Measurements from ENCODE around the gene LTBP1.

DNA sequence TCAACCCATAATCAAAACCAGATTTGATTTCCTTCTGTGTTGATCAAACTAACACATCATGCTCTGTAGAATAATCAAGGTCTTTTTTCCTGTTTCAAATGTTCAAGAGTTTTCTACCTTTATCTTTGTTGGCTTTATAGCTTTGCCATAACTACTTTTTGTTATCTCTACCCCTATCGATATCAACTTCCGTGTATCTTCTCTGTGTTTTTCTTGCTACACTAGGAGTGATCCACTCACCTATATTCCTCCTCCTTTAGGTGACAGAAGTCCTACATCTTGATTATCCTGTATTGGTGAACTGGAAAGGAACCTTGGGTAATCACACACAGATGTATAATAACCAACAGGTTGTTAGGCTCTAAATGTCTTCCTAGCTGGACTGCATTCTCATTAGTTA is 85.5 kb downstream of the LTBP1 start:
- TF ChIP-seq CTCF (IDR thresholded peaks at IDR 0.05) (no peak), POLR2A (IDR thresholded peaks at IDR 0.05) (no peak)

All from ovary (tissue), 3 donors.